GM21423 (cell line): ENCODE measurements around the gene AKR1E2.
A peak's percentile ranks its signal among the peaks of the same experiment; 100 is the strongest.

Experiments used
- ATAC-seq: cut with Tn5 transposase; IDR thresholded peaks from one replicate; pipeline ENCODE4 v1.9.1; 2021; ENCODE audit warnings: mild to moderate bottlenecking, moderate library complexity; ENCODE audit not compliant: unreplicated experiment

The AKR1E2 gene

DNA sequence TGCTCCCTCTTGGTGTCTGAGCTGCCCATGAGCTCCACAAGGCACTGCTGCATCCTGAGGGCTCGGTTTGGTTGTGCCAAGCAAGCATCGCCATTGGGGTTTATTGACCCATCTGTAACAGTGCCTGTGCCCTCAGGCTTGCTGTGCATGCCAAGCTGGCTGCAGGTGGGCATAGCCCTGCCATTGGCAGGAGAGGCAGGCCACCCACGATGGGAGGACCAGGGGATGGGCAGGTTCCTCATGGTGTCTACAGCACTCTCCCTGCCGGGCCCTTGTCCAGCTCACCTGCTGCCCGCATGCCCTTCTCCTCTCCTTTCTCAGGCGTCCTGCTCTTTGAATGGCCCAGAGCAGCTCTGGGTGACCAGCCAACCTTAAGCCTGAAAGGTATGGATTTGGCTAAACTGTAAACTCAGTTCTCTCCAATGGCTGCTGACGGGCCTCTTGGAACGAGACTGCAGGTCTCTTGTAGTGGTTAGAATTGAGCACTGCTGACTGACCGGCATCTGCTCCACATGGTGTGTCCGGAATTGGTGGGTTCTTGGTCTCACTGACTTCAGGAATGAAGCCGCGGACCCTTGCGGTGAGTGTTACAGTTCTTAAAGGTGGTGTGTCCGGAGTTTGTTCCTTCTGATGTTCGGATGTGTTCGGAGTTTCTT, 17.6 kb downstream of the AKR1E2 start:
- no peak for ATAC-seq

- no peak for ATAC-seq
Observed at GRCh38 chr10:4844864-4845263, 18.9 kb downstream of the AKR1E2 start.

DNA sequence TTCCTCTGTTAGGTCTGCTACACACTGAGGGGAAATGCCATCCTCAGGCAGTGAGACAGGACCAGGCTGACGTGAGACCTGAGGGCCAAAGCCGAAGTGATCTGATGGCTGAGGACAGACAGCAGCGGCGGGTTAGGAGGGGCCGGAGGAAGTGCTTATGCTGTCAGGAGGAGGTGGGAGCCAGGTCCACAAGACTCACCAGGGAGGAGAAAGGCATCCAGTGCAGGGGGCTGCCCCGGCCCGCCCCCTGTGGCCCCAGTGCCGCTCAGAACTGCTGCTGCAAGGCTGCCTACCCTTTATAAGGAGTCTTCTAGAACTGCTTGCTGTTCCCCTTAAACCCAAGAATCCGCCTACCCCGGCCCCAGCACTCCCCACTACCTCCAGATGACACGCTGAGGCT, 19.8 kb downstream of the AKR1E2 start:
- ATAC-seq = no peak

- no peak for ATAC-seq
Observed at GRCh38 chr10:4846775-4847174, 20.8 kb downstream of the AKR1E2 start.

GRCh38 chr10:4847561-4848355, 21.8 kb downstream of the AKR1E2 start:
- no peak for ATAC-seq

DNA sequence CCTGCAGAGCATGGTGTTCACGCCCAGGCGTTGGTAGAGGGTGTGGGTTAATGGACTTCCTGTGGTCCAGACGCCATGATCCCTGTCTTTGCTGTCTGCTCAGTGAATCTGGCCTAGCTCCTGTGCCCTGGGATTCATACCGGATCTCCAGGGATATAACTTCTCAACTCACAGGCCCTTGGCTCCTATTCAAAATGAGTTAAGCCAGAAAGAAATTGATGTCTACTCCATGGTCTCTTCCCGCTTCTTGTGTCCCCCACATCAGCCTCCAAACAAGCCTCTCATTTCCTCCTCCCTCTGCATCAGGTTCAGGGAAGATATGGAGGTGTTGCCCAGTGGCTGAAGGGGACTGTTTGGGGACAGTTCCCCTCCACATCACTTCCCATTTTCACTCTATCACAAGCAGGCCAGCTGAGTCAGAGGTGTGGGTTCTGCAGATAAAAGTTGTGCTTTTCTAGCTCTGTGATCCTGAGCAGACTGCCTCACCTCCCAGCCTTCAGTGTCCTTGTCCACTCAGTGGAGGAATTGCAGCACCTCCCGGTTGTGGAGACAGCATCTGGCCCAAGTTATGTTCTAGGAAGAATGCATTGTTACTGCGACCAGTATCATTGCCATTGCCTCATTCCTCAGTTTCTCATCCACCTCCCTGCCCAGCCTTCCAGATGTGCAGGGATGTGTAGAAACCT, 22.5 kb downstream of the AKR1E2 start:
- no peak for ATAC-seq

- no peak for ATAC-seq
Observed at GRCh38 chr10:4849042-4849402, 23.0 kb downstream of the AKR1E2 start.

DNA sequence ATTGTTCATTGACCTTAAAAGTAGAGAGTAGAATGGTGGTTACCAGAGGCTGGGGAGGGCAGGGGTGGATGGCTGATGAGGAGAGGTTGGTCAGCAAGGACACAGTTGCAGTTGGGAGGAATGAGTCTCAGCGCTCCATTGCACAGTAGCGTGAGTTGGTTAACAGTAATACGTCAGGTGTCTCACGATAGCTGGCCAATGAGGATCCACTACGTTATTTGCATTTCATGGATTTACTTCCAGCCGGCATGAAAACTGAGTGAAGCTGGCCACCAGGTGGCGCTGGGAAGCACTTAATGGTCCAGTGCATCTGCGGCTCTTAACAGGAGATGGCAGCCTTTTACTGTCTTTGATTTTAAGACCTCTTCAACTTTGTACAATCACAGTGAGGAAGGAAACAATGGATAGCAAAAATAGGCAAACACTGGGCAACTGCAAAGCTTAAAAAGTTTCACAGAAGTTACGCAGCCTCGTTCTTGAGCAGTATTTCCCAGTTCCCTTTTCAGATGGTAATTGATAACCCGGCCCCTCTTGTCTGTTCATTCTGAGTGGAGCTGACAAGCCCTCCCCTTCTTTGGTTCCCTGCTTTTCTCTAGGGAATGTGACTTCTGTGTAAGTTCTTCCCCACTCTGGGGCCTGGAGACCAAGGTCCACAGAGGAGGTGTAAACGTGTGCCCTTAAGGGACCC, 23.7 kb downstream of the AKR1E2 start:
- ATAC-seq = peak; percentile 82

GRCh38 chr10:4850397-4850796, 24.4 kb downstream of the AKR1E2 start:
- ATAC-seq = no peak

GRCh38 chr10:4851176-4851575, 25.2 kb downstream of the AKR1E2 start:
- no peak for ATAC-seq

DNA sequence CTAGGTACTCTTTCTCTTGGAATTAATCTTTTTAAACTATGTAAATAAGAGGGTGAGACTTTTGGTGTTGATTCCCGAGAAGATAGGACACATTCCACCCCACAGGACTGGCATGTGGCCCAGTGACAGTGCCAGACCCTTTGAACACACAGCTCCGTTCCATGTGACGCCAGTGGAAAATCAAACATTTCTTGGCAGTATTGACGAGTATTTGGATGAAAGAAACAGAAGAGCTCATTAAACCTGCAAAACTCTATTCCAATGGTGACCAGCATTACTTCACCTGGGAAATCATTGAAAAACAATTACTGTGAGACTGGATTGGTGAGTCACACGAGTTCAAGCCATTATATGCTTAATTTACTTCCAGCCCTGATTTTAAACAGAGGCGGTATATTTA, 25.8 kb downstream of the AKR1E2 start:
- no peak for ATAC-seq

GRCh38 chr10:4865945-4866661, 40.1 kb downstream of the AKR1E2 start:
- ATAC-seq = no peak

DNA sequence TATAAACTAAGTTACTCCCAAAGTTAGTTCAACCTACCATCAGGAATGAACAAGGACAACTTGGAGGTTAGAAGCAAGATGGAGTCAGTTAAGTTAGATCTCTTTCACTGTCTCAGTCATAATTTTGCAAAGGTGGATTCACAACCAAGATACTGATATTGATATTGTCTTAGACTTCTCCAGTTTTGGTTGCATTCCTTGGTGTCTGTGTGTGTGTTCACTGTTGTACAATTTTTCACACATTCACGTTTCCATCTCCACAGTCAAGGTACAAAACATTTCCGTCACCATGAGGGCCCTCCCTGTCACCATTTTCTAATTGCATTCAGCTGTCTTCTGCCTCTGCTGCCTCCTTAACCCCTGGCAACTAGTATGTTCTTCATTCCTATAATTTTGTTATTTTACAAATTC, 41.1 kb downstream of the AKR1E2 start:
- no peak for ATAC-seq

DNA sequence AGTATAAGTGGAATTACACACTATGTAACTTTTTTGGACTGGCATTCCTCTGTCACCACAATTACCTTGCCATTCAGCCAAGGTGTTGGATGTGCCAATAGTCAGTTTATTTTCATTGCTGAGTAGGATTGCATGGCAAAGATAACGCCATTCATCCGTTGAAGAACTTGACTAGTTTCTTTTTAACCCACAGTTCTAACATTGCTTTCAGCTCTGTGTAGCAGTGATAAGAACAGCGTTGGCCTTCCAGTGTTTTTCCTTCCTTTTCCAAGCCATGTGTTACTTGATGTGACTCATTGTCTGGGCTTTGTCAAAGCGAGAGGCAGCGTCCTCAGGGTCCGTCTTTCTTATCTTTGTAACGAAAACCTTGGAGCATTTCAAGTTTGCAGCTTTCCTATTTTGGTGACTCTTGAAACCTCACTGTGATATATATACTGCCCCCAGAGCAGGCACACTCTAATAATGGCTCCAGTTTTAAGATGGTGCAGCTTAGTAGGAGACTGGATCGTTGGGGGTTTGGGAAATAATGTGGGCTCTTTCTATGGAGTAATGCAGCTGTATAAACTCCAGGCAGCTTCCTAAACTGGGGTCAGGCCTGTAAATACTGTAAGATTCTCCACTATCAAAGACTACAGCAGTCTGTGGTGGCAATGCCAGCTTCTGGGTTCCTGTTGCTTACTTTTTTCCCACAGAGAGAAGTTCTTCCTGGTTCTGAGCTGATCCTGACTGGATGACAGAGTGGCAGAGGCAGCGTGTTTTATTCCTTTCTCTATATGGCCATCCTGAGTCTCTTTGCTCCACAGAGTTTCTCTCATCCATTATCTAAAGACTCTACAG, 41.7 kb downstream of the AKR1E2 start:
- no peak for ATAC-seq

- ATAC-seq = no peak
Observed at GRCh38 chr10:4868357-4868657, 42.3 kb downstream of the AKR1E2 start.

- ATAC-seq = no peak
Observed at GRCh38 chr10:4882704-4883078, 56.7 kb downstream of the AKR1E2 start.

- no peak for ATAC-seq
Observed at GRCh38 chr10:4883079-4883739, 57.2 kb downstream of the AKR1E2 start.

DNA sequence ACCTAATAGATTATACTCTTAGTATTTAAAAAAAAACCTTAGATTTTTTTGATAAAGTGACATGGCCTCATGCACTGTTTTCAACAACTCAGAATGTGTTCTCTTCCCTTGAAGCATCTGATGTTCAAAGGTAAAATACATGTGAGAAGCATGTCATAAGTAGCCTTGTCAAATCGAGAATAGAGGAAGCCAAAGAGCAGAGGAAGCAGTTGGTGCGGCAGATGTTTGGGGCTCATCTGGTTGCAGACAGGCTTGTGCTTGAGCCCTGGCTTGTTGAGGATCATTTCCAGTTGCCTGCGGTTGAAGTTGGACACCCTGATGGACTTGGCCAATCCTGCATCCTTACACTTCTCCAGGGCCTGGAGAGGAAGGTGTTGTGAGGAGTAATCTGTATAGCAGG, 59.2 kb downstream of the AKR1E2 start:
- no peak for ATAC-seq

- ATAC-seq = no peak
Observed at GRCh38 chr10:4887501-4887900, 61.5 kb downstream of the AKR1E2 start.

- ATAC-seq = no peak
Observed at GRCh38 chr10:4888236-4888635, 62.2 kb downstream of the AKR1E2 start.
